ENCODE measurements around the gene BCL2L15.

DNA sequence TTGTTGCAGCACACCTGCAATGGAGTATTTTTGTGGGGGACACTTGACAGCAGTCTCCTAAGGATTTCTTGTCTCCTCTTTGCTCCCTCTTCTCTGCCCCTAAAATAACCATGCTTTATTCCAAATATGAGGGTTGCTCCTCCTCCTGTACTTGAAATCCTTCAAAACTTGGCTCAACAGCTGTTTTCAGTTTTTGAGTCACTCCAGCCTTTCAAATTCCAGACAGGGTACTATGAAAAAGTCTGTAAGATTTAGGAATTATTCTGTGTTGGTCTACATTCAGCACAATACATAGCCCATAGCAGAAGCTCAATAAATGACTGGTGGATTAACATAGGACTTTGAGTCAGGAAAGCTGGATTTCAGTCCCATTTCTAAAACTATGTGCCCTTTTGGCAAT, 11.7 kb upstream of the BCL2L15 start:
- TF ChIP-seq, protein P1, sequence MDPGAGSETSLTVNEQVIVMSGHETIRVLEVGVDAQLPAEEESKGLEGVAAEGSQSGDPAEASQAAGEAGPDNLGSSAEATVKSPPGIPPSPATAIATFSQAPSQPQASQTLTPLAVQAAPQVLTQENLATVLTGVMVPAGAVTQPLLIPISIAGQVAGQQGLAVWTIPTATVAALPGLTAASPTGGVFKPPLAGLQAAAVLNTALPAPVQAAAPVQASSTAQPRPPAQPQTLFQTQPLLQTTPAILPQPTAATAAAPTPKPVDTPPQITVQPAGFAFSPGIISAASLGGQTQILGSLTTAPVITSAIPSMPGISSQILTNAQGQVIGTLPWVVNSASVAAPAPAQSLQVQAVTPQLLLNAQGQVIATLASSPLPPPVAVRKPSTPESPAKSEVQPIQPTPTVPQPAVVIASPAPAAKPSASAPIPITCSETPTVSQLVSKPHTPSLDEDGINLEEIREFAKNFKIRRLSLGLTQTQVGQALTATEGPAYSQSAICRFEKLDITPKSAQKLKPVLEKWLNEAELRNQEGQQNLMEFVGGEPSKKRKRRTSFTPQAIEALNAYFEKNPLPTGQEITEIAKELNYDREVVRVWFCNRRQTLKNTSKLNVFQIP (CRISPR knock-in tag; IDR thresholded peaks at IDR 0.05; ENCODE audit: borderline replicate concordance, low read depth), result no peak
- TF ChIP-seq, protein P2, sequence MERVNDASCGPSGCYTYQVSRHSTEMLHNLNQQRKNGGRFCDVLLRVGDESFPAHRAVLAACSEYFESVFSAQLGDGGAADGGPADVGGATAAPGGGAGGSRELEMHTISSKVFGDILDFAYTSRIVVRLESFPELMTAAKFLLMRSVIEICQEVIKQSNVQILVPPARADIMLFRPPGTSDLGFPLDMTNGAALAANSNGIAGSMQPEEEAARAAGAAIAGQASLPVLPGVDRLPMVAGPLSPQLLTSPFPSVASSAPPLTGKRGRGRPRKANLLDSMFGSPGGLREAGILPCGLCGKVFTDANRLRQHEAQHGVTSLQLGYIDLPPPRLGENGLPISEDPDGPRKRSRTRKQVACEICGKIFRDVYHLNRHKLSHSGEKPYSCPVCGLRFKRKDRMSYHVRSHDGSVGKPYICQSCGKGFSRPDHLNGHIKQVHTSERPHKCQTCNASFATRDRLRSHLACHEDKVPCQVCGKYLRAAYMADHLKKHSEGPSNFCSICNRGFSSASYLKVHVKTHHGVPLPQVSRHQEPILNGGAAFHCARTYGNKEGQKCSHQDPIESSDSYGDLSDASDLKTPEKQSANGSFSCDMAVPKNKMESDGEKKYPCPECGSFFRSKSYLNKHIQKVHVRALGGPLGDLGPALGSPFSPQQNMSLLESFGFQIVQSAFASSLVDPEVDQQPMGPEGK (CRISPR knock-in tag; IDR thresholded peaks at IDR 0.05; ENCODE audit: borderline replicate concordance), result no peak
- TF ChIP-seq SNAI2 (CRISPR knock-in tag; IDR thresholded peaks at IDR 0.05) (no peak), ZFP30 (CRISPR knock-in tag; IDR thresholded peaks at IDR 0.05) (no peak), RARB (CRISPR knock-in tag; IDR thresholded peaks at IDR 0.05) (no peak), TCF4 (CRISPR knock-in tag; IDR thresholded peaks at IDR 0.05; ENCODE audit: borderline replicate concordance) (no peak), ZNF565 (CRISPR knock-in tag; conservative IDR thresholded peaks at IDR 0.05; ENCODE audit: low read depth) (no peak), ZNF70 (CRISPR knock-in tag; IDR thresholded peaks at IDR 0.05) (no peak)
- TF ChIP-seq, protein P3, sequence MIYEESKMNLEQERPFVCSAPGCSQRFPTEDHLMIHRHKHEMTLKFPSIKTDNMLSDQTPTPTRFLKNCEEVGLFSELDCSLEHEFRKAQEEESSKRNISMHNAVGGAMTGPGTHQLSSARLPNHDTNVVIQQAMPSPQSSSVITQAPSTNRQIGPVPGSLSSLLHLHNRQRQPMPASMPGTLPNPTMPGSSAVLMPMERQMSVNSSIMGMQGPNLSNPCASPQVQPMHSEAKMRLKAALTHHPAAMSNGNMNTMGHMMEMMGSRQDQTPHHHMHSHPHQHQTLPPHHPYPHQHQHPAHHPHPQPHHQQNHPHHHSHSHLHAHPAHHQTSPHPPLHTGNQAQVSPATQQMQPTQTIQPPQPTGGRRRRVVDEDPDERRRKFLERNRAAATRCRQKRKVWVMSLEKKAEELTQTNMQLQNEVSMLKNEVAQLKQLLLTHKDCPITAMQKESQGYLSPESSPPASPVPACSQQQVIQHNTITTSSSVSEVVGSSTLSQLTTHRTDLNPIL (CRISPR knock-in tag; IDR thresholded peaks at IDR 0.05; ENCODE audit: low read depth), result no peak
- TF ChIP-seq, protein P4, sequence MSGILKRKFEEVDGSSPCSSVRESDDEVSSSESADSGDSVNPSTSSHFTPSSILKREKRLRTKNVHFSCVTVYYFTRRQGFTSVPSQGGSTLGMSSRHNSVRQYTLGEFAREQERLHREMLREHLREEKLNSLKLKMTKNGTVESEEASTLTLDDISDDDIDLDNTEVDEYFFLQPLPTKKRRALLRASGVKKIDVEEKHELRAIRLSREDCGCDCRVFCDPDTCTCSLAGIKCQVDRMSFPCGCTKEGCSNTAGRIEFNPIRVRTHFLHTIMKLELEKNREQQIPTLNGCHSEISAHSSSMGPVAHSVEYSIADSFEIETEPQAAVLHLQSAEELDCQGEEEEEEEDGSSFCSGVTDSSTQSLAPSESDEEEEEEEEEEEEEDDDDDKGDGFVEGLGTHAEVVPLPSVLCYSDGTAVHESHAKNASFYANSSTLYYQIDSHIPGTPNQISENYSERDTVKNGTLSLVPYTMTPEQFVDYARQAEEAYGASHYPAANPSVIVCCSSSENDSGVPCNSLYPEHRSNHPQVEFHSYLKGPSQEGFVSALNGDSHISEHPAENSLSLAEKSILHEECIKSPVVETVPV (CRISPR knock-in tag; IDR thresholded peaks at IDR 0.05), result no peak

All from SK-N-SH treated with all-trans-retinoic acid at 6 μM for 48 hours (cell line).